ENCODE measurements around the gene FGF1.

Gene FGF1

GRCh38 chr5:142608081-142608480 lies 77.8 kb downstream of the FGF1 start:
- ATAC-seq = no peak
- TF ChIP-seq ZFP3 (CRISPR knock-in tag; IDR thresholded peaks at IDR 0.05) (no peak), OSR1 (CRISPR knock-in tag; IDR thresholded peaks at IDR 0.05) (no peak), ESRRG (CRISPR knock-in tag; IDR thresholded peaks at IDR 0.05) (no peak), ZNF8 (CRISPR knock-in tag; IDR thresholded peaks at IDR 0.05) (no peak), TCF4 (CRISPR knock-in tag; IDR thresholded peaks at IDR 0.05; ENCODE audit: borderline replicate concordance) (no peak), POU6F1 (CRISPR knock-in tag; IDR thresholded peaks at IDR 0.05; ENCODE audit: borderline replicate concordance, low read depth) (no peak), TSHZ2 (CRISPR knock-in tag; IDR thresholded peaks at IDR 0.05) (no peak), CREB5 (CRISPR knock-in tag; IDR thresholded peaks at IDR 0.05; ENCODE audit: low read depth) (no peak), BACH2 (CRISPR knock-in tag; IDR thresholded peaks at IDR 0.05; ENCODE audit: borderline replicate concordance) (no peak), ZFP30 (CRISPR knock-in tag; IDR thresholded peaks at IDR 0.05) (no peak), ARNTL (CRISPR knock-in tag; IDR thresholded peaks at IDR 0.05; ENCODE audit: borderline replicate concordance, low read depth) (no peak), ZNF70 (CRISPR knock-in tag; IDR thresholded peaks at IDR 0.05) (no peak), GLIS3 (CRISPR knock-in tag; IDR thresholded peaks at IDR 0.05) (no peak), ZNF565 (CRISPR knock-in tag; conservative IDR thresholded peaks at IDR 0.05; ENCODE audit: low read depth) (no peak)

GRCh38 chr5:142605611-142606010 lies 80.3 kb downstream of the FGF1 start:
- ATAC-seq = no peak
- TF ChIP-seq CREB5 (CRISPR knock-in tag; IDR thresholded peaks at IDR 0.05; ENCODE audit: low read depth) (no peak), PPARA (CRISPR knock-in tag; IDR thresholded peaks at IDR 0.05; ENCODE audit: borderline replicate concordance) (no peak), ZFP30 (CRISPR knock-in tag; IDR thresholded peaks at IDR 0.05) (no peak), TCF4 (CRISPR knock-in tag; IDR thresholded peaks at IDR 0.05; ENCODE audit: borderline replicate concordance) (no peak), CSDC2 (CRISPR knock-in tag; IDR thresholded peaks at IDR 0.05) (no peak), CSRNP3 (CRISPR knock-in tag; IDR thresholded peaks at IDR 0.05) (no peak)
- TF ChIP-seq, protein P1, sequence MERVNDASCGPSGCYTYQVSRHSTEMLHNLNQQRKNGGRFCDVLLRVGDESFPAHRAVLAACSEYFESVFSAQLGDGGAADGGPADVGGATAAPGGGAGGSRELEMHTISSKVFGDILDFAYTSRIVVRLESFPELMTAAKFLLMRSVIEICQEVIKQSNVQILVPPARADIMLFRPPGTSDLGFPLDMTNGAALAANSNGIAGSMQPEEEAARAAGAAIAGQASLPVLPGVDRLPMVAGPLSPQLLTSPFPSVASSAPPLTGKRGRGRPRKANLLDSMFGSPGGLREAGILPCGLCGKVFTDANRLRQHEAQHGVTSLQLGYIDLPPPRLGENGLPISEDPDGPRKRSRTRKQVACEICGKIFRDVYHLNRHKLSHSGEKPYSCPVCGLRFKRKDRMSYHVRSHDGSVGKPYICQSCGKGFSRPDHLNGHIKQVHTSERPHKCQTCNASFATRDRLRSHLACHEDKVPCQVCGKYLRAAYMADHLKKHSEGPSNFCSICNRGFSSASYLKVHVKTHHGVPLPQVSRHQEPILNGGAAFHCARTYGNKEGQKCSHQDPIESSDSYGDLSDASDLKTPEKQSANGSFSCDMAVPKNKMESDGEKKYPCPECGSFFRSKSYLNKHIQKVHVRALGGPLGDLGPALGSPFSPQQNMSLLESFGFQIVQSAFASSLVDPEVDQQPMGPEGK (CRISPR knock-in tag; IDR thresholded peaks at IDR 0.05; ENCODE audit: borderline replicate concordance) = no peak

DNA sequence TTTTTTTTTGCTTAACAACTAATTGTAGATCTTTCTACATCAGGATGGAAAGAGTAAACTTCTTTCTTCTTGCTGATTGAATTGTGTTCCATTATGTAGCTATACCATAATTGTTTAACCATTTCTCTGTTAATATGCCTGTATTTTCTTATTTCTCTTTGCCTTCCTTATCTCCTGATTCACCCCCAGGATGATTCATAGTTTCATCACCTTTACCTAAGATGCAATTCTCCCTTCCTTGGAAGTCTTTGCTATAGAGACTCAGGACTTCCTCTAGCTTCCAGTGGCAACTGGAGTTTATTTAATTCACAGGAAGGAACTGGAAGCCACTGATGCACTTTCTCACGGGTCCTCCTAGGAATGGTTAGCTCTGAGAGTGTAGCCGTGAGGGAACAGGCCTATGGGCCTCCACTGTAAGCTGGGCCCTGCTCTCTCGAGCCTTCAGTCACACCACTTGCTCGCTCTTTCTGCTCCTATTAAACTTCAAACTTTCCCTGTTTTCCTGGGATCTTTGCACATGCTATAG lies 83.1 kb downstream of the FGF1 start:
- TF ChIP-seq OSR1 (CRISPR knock-in tag; IDR thresholded peaks at IDR 0.05) (no peak), BACH2 (CRISPR knock-in tag; IDR thresholded peaks at IDR 0.05; ENCODE audit: borderline replicate concordance) (no peak), POU6F1 (CRISPR knock-in tag; IDR thresholded peaks at IDR 0.05; ENCODE audit: borderline replicate concordance, low read depth) (no peak), TCF4 (CRISPR knock-in tag; IDR thresholded peaks at IDR 0.05; ENCODE audit: borderline replicate concordance) (no peak), ZFP30 (CRISPR knock-in tag; IDR thresholded peaks at IDR 0.05) (no peak), ISL1 (CRISPR knock-in tag; IDR thresholded peaks at IDR 0.05) (no peak), CSDC2 (CRISPR knock-in tag; IDR thresholded peaks at IDR 0.05) (no peak), ZNF70 (CRISPR knock-in tag; IDR thresholded peaks at IDR 0.05) (no peak), ESRRG (CRISPR knock-in tag; IDR thresholded peaks at IDR 0.05) (no peak), PPARA (CRISPR knock-in tag; IDR thresholded peaks at IDR 0.05; ENCODE audit: borderline replicate concordance) (no peak), ARNTL (CRISPR knock-in tag; IDR thresholded peaks at IDR 0.05; ENCODE audit: borderline replicate concordance, low read depth) (no peak), TOX (CRISPR knock-in tag; IDR thresholded peaks at IDR 0.05; ENCODE audit: borderline replicate concordance) (no peak), GLIS3 (CRISPR knock-in tag; IDR thresholded peaks at IDR 0.05) (no peak)
- TF ChIP-seq, protein P1 (CRISPR knock-in tag; IDR thresholded peaks at IDR 0.05; ENCODE audit: borderline replicate concordance) = no peak
- ATAC-seq = no peak
